ENCODE data around the gene AQP2.

- TF ChIP-seq CTCF (IDR thresholded peaks at IDR 0.05) (no peak), EZH2phosphoT487 (IDR thresholded peaks at IDR 0.05) (no peak)
Measured at GRCh38 chr12:49920915-49921286, 29.6 kb upstream of the AQP2 start.
